Measurements from ENCODE around the gene MACROH2A2.

DNA sequence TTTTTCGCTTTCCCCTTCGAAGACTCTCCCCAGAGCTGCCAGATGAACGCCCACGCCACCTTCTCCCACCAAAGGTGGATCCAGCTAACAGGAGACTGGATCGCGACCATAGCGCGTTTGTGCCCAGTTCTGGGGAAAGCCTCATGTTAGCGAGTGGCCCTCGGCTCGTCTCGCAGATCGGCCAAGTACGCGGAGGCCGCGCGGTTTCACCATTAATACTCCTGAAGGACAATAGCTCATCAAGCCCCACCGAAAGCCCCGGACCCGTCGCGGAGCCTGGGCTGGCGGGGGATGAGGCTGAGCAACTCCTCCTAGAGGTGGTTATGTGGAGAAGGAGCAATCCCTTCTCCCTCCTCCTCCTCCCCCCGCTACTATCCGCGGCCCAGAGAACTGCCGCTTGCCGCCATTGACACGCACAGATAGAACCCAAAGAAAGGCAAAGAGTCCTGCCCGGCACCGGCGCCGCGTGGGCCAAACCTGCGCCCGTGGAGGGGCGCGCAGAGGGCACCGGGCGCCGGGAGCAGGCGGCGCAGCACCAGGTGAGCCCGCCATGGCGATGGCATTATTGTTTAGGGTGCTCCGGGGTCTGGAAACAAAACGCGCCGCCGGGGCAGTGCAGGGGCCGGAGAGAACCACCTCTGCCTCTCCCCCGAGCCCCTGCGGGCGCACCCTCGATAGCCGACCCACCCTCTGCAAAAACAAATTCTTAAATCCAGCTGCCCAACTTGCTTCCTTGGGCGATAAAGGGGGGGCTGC, at the start of gene MACROH2A2:
- TF ChIP-seq, protein P1, sequence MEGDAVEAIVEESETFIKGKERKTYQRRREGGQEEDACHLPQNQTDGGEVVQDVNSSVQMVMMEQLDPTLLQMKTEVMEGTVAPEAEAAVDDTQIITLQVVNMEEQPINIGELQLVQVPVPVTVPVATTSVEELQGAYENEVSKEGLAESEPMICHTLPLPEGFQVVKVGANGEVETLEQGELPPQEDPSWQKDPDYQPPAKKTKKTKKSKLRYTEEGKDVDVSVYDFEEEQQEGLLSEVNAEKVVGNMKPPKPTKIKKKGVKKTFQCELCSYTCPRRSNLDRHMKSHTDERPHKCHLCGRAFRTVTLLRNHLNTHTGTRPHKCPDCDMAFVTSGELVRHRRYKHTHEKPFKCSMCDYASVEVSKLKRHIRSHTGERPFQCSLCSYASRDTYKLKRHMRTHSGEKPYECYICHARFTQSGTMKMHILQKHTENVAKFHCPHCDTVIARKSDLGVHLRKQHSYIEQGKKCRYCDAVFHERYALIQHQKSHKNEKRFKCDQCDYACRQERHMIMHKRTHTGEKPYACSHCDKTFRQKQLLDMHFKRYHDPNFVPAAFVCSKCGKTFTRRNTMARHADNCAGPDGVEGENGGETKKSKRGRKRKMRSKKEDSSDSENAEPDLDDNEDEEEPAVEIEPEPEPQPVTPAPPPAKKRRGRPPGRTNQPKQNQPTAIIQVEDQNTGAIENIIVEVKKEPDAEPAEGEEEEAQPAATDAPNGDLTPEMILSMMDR (IDR thresholded peaks at IDR 0.05), result peak in 1 of 3 experiments; percentile 21
- TF ChIP-seq POLR2A (IDR thresholded peaks at IDR 0.05), result no peak
